Ecto neural progenitor cell (in vitro differentiated cells): ENCODE measurements around the gene MROH2A.

ENCODE experiments used
- DNase-seq: peaks from one replicate; pipeline ENCODE4 v3.0.0-alpha.2; 2018; ENCODE audit warnings: low spot score

Gene MROH2A

DNA sequence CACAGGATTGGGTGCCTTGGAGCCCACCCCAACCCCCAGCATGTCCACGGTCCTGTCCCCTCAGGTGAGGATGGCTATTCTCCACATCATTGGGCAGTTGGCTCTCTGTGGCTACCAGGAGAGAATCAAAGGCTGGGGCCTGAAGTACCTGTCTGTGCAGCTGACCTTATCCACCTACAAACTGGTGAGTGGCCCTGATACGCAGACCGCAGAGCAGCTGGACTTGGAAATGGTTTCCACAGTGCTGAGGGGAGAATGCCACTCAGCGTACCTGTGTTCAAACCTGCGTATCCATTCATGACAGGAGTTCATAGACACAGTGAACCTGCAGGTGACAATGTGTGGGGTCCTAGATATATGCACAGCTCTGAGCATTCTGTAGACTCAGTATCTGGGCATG lies 21.6 kb downstream of the MROH2A start:
- peak; percentile 20 for DNase-seq

GRCh38 chr2:233800208-233800607 lies 22.1 kb downstream of the MROH2A start:
- DNase-seq, result peak; percentile 14

DNA sequence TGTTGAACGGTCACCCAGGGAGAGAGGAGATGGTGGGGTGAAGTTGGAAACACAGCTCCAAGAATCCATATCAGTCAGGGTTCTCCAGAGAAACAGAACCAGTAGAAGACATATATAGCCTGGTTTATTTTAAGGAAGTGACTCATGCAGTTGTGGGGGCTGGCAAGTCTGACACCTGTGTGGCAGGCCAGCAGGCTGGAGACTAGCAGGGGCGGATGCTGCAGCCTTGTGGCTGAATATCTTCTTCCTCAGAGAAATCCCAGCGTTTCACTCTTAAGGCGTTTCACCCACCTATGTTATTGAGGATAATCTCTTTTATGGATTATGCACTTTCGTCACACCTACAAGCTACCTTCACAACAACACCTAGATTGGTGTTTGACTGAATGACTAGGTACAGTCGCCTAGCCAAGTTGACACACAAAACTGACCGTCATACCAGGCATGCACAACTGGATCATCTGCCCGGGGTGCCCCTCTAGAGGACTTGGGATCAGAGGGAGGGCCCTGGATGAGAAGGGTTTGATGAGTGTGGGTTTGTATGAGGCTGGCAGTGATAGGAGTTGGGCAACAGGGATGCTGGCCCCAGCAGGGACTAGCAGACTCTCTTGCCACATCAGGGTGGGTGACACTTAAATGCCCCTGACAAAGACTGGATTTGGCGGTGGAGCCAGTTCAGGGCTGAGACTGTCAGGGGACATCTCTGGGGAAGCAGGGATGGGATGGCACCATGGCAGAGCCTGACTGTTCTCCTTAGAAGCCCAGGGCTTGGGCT lies 23.4 kb downstream of the MROH2A start:
- DNase-seq, result no peak

DNA sequence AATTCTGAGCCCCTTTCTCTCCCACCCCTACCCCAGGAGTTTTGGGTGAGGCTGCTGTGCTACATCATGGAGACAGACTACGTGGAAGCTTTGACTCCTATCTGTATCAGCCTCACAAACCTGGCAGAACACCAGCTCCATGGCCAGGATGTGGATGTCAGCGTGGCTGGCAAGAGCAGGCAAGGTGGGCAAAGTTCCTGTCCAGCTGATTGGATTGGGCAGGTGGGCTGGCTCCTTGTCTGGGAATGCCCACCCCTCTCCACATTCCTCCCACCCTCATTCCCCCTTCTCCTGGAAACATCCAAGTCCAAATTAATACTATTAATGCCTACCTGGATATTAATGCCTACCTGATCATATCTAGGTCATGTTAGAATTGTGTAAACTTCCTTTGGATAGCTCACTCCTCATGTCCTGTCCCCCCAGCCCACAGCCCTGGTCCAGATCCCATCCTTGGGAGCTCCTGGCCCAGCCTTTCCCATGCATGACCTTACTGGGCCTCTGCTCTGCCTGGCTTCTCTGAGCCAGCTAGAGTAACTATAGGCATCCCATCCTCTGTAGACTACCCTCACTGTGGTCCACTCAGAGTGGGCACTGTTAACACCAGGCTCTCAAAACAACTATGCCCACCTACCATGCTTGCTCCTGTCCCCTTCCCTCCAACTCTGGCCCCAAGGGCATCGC lies 24.1 kb downstream of the MROH2A start:
- no peak for DNase-seq

GRCh38 chr2:233803292-233803911 lies 25.3 kb downstream of the MROH2A start:
- no peak for DNase-seq

- no peak for DNase-seq
These were observed 25.9 kb downstream of the MROH2A start for GRCh38 chr2:233803994-233804393.

- peak; percentile 31 for DNase-seq
These were observed 29.2 kb downstream of the MROH2A start for GRCh38 chr2:233807215-233807865.

GRCh38 chr2:233807966-233808935 lies 30.1 kb downstream of the MROH2A start:
- DNase-seq, result peak; percentile 29

GRCh38 chr2:233810385-233810784 lies 32.3 kb downstream of the MROH2A start:
- peak; percentile 20 for DNase-seq

GRCh38 chr2:233811087-233811486 lies 33.0 kb downstream of the MROH2A start:
- DNase-seq, result peak; percentile 33

GRCh38 chr2:233811732-233812131 lies 33.6 kb downstream of the MROH2A start:
- DNase-seq, result peak; percentile 20

- no peak for DNase-seq
These were observed 35.3 kb downstream of the MROH2A start for GRCh38 chr2:233813236-233814055.

DNA sequence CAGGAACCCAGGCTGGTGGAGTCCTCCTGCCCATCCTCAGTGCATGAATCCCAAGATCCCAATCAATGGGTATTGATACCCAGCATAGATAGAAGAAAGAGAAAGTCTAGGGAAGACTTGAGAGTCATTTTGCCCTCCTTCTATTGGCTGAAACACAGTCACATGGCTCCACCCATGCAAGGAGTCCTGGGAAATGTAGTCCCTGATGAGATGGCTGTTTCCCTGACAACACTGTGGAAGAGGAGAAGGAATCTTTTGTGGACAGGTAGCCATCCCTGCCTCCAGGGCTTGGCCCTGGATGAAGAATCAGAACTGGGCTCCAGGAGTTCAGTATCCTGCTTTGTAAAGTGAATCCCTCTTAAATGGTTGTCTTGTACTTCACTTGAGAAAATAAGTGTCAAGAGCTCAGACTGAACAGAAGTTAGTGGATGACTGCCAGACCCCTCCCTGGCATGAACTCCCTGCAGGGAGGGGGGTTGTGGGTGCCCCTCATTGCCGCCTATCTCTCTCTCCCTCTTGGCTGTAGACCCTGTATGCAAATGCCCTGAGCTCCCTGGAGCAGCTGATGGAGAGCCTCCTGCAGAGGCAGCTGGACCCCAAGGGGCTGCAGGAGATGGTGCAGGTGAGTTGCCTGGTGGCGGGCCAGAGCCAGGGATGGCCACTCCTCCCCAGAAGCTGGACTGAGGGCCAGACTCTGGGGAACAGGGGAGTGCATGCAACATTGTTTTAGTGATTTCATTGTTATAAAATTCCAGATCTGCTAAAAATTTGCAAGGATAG lies 36.1 kb downstream of the MROH2A start:
- no peak for DNase-seq

GRCh38 chr2:233815861-233816260 lies 37.7 kb downstream of the MROH2A start:
- no peak for DNase-seq

DNA sequence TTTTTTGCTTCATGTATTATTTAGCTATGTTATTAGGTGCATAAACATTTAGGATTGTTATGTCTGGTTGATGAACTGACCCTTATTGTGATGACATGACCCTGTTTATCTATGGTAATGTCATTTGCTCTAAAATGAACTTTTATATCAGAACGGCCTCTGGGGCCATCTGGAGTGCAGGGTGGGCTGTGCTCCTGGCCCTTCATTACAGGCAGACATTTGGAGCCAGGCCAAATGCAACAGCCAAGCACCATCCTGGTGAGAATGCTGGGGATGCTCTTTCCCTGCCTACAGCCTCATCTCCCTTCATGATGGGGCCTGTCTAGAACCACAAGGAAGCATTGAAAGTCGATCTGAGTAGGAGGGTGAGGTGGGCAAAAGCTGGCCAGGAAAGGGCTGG lies 38.2 kb downstream of the MROH2A start:
- DNase-seq, result no peak

DNA sequence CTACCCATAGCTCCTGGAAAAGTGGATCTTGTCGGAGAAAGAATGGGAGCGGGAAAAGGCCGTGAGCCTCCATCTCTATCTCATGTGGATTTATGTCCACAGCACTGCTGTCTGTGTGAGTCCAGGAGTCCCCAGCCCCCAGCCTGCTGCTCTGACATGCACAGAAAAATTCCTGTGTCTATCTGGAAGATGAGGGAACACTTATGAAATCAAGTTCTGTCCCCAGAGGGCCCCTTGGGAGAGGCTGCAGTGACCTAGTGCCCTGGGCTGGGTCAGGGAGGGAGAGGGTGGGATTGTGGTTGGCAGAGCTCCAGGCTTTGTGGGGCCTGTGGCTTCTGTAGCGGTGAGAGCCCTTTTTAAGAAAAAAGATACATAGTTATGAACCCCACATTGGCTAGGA lies 38.6 kb downstream of the MROH2A start:
- DNase-seq, result no peak

DNA sequence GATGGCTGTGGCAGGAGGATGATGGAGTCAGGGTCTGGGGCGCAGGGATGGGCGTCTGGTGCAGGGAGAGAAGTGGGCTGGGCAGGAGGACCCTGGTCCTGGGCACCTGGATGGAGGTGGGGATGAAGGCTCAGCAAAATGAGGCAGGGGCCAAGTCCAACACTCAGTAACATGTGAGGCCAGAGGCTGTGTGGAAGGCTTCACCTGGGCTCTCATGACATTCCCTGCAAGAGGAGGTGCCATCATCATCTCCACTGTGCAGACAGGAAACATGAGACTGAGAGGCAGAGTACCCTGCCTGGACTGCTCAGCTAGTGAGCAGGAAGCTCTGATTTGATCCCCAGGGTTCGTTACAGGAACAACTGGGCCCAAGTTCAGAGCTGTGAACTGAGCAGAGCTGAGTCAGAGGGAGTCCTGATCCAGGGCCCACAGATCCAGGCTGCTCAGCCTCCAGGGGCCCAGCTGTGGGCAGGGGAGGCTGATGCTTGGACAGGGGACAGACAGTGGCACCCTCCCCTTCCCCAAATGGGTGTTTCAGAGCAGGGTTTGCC lies 39.3 kb downstream of the MROH2A start:
- no peak for DNase-seq

GRCh38 chr2:233817995-233818638 lies 40.0 kb downstream of the MROH2A start:
- DNase-seq, result no peak
